Measurements from ENCODE around the gene DGCR6L.
"Not testable (repeated sequence)": the region's sequence is repeated elsewhere in the genome, so short reads cannot be mapped to it uniquely, and the experiment has no call there.

DNA sequence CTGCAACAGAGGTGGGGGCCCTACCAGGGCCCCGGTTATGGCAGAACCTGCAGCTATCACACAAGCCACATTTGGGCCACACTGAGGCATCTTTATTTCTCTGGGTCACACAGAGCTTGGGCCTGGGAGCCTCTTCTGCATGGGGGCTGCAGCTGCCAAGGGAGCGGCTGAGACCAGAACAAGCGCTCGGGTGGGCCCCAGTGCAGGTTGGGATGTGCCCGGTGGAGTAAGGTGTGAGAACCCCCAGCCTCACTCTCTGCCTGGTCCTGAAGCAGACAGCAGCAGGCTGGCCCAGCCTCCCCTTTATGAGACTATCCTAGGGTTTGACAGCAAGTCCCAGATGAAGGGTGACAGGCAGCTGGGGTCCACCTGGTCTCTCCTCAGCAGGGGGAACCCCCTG lies 5.7 kb downstream of the DGCR6L start:
- TF ChIP-seq, protein P1, sequence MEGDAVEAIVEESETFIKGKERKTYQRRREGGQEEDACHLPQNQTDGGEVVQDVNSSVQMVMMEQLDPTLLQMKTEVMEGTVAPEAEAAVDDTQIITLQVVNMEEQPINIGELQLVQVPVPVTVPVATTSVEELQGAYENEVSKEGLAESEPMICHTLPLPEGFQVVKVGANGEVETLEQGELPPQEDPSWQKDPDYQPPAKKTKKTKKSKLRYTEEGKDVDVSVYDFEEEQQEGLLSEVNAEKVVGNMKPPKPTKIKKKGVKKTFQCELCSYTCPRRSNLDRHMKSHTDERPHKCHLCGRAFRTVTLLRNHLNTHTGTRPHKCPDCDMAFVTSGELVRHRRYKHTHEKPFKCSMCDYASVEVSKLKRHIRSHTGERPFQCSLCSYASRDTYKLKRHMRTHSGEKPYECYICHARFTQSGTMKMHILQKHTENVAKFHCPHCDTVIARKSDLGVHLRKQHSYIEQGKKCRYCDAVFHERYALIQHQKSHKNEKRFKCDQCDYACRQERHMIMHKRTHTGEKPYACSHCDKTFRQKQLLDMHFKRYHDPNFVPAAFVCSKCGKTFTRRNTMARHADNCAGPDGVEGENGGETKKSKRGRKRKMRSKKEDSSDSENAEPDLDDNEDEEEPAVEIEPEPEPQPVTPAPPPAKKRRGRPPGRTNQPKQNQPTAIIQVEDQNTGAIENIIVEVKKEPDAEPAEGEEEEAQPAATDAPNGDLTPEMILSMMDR (IDR thresholded peaks at IDR 0.05; ENCODE audit: low read depth, low read length, poor library complexity, severe bottlenecking): not testable (repeated sequence)
- TF ChIP-seq EZH2phosphoT487 (IDR thresholded peaks at IDR 0.05; ENCODE audit: borderline replicate concordance, low read length): not testable (repeated sequence)

Data from DOHH2 (cell line).